Measurements from ENCODE around the gene GALNT9.
A peak's percentile ranks its signal among the peaks of the same experiment; 100 is the strongest.
"Not testable (repeated sequence)": the region's sequence is repeated elsewhere in the genome, so short reads cannot be mapped to it uniquely, and the experiment has no call there.

The GALNT9 gene

GRCh38 chr12:132278401-132279183 is 50.8 kb downstream of the GALNT9 start:
- DNase-seq: no peak

- no peak for DNase-seq
Observed at GRCh38 chr12:132277949-132278348, 51.4 kb downstream of the GALNT9 start.

- DNase-seq: no peak
Observed at GRCh38 chr12:132277374-132277941, 51.9 kb downstream of the GALNT9 start.

- DNase-seq: no peak
Observed at GRCh38 chr12:132276827-132277373, 52.5 kb downstream of the GALNT9 start.

- DNase-seq: no peak
Observed at GRCh38 chr12:132276066-132276826, 53.1 kb downstream of the GALNT9 start.

- no peak for DNase-seq
Observed at GRCh38 chr12:132275631-132276030, 53.8 kb downstream of the GALNT9 start.

- DNase-seq: peak; percentile 9 to 19
Observed at GRCh38 chr12:132275110-132275531, 54.3 kb downstream of the GALNT9 start.

GRCh38 chr12:132273992-132274334 is 55.4 kb downstream of the GALNT9 start:
- DNase-seq: no peak

GRCh38 chr12:132272711-132273110 is 56.7 kb downstream of the GALNT9 start:
- DNase-seq: no peak

GRCh38 chr12:132271755-132272092 is 57.7 kb downstream of the GALNT9 start:
- no peak for DNase-seq

- peak; percentile 17 to 30 for DNase-seq
Observed at GRCh38 chr12:132270969-132271754, 58.2 kb downstream of the GALNT9 start.

GRCh38 chr12:132270516-132270915 is 58.9 kb downstream of the GALNT9 start:
- no peak for DNase-seq

- DNase-seq: no peak
Observed at GRCh38 chr12:132269271-132269968, 60.0 kb downstream of the GALNT9 start.

GRCh38 chr12:132268674-132269073 is 60.7 kb downstream of the GALNT9 start:
- DNase-seq: no peak

GRCh38 chr12:132267873-132268272 is 61.5 kb downstream of the GALNT9 start:
- DNase-seq: no peak

- DNase-seq: no peak
Observed at GRCh38 chr12:132266802-132267201, 62.6 kb downstream of the GALNT9 start.

GRCh38 chr12:132266370-132266769 is 63.0 kb downstream of the GALNT9 start:
- no peak for DNase-seq

- DNase-seq: not testable (repeated sequence)
Observed at GRCh38 chr12:132265822-132266221, 63.6 kb downstream of the GALNT9 start.

- DNase-seq: no peak
Observed at GRCh38 chr12:132265056-132265800, 64.2 kb downstream of the GALNT9 start.

- DNase-seq: no peak
Observed at GRCh38 chr12:132264086-132265010, 65.0 kb downstream of the GALNT9 start.

Measured in NCI-H187 (cell line).